AG04450 (cell line): ENCODE results near the gene TIMM23. TPM values are rescaled to one million over a fixed set of nuclear protein-coding genes. Genes with fewer than 3 reads are reported as not detected.

ENCODE experiments used
- CTCF ChIA-PET: fragments of 300-600, 350-600 bp; formaldehyde crosslinking; extraction: SDS; loops from one replicate; lab custom pipeline; 2022; ENCODE audit warnings: antibody characterized with exemption, inconsistent platforms; lab: Charles Lee
- POLR2A ChIA-PET: fragments of 350-600 bp; formaldehyde crosslinking; extraction: SDS; loops from one replicate; lab custom pipeline; 2021; ENCODE audit warnings: antibody characterized with exemption, inconsistent platforms; lab: Yijun Ruan, JAX
- DNase-seq: peaks from one replicate; pipeline ENCODE4 v3.0.0-alpha.2; 2011; ENCODE audit warnings: low read depth, low spot score
- H3K27ac ChIP-seq: one replicate; pipeline ENCODE4 v1.5.1; 2012; ENCODE audit warnings: low read depth, low read length, control low read depth
- H3K27me3 ChIP-seq: one replicate; pipeline ENCODE4 v1.6.0; 2012; ENCODE audit warnings: low read length; ENCODE audit not compliant: control insufficient read depth, insufficient read depth
- H3K4me3 ChIP-seq: 2 replicates; pipeline ENCODE4 v1.5.1; 2011; ENCODE audit warnings: mild to moderate bottlenecking, low read depth, low read length, control low read depth
- H3K9me3 ChIP-seq: 2 replicates; pipeline ENCODE4 v1.5.1; 2012; ENCODE audit warnings: low read length; ENCODE audit not compliant: control insufficient read depth, insufficient read depth
- polyA plus RNA-seq: library from polyadenylated mRNA; depleted of rRNA; stranded (reverse); fragments of >200 nt; gene quantifications from 2 replicates; pipeline ENCODE4 v1.2.3, GENCODE V29; 2011
- TF ChIP-seq, protein P1 (sequence below): IDR thresholded peaks from 2 replicates; pipeline ENCODE4 v1.5.1; 2011; ENCODE audit warnings: low read depth, low read length, control low read depth, inconsistent platforms

TIMM23 gene
- polyA plus RNA-seq, 1 experiment: 137 TPM

DNA sequence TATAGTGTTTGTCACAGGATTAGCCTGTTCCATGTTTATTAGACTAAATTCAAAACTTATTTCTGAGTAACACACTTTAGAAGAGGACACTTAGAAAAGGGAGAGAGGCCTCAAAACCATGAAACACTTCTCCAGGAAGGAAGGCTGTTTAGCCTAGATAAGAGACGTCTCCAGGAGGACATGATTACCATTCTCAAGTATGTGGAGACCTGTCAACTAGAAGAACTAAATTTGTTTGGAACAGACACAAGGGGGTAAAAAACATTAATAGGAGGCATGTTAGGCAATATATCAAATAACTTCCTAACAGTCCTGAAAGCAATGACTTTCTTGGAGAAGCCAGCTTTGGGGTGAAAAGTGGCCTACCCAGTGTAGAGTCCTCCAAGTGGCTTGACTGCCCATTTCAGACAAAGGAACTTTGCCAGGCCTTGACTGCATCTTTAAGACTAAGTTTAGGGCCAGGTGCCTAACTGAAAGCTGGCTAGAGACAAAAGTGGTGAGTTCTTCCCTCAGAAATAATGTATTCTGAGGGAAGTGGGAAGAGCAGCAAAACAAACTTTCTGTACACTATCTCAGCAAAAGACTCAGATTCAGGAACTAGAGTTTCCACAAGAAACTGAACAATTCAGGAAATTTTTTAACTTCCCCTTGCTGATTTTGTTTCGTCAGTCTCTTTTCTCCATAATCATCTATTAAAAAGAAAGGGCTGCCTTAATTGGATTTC is 46.3 kb downstream of the TIMM23 start:
- no peak for DNase-seq
- Histone ChIP-seq H3K9me3 (no peaks in the 10 kb centered on the region), H3K27me3 (no peaks in the 10 kb centered on the region), H3K4me3 (no peak overlapping the region), H3K27ac (no peak overlapping the region)
- ChIA-PET POLR2A (no interaction called here), CTCF (interaction anchor here (0.7 to 1.6 kb wide), 2 partner anchors 8 to 9 kb away, joined by 3 to 6 read pairs; no protein-coding TSS in a partner anchor)
- TF ChIP-seq, protein P1, sequence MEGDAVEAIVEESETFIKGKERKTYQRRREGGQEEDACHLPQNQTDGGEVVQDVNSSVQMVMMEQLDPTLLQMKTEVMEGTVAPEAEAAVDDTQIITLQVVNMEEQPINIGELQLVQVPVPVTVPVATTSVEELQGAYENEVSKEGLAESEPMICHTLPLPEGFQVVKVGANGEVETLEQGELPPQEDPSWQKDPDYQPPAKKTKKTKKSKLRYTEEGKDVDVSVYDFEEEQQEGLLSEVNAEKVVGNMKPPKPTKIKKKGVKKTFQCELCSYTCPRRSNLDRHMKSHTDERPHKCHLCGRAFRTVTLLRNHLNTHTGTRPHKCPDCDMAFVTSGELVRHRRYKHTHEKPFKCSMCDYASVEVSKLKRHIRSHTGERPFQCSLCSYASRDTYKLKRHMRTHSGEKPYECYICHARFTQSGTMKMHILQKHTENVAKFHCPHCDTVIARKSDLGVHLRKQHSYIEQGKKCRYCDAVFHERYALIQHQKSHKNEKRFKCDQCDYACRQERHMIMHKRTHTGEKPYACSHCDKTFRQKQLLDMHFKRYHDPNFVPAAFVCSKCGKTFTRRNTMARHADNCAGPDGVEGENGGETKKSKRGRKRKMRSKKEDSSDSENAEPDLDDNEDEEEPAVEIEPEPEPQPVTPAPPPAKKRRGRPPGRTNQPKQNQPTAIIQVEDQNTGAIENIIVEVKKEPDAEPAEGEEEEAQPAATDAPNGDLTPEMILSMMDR: no peak

DNA sequence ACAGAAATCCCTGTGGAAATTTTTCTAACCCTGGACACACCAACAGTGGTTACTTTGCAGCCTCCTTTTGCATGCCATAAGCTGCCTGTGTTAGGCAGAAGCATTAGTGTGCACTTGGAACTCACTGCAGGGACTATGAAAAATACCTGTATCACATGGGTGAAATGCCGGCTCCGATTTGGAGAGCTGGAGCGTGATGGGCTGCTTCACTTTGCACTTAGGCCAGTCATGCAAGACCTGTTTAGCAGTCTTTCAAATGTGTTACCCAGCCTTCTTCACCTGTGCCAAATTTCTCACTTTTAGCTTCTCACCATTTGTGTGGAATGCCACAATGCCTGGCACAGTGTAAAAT is 46.9 kb downstream of the TIMM23 start:
- no peaks in the 10 kb centered on the region for H3K9me3 ChIP-seq
- ChIA-PET POLR2A (interaction anchor here (0.6 kb wide), 1 partner anchor 798 kb away, joined by 8 read pairs; no protein-coding TSS in a partner anchor), CTCF (interaction anchor here (0.7 kb wide), 1 partner anchor 8 kb away, joined by 3 read pairs; no protein-coding TSS in a partner anchor)
- H3K4me3 ChIP-seq: no peak overlapping the region
- TF ChIP-seq, protein P1: no peak
- no peak overlapping the region for H3K27ac ChIP-seq
- DNase-seq: no peak
- no peaks in the 10 kb centered on the region for H3K27me3 ChIP-seq

DNA sequence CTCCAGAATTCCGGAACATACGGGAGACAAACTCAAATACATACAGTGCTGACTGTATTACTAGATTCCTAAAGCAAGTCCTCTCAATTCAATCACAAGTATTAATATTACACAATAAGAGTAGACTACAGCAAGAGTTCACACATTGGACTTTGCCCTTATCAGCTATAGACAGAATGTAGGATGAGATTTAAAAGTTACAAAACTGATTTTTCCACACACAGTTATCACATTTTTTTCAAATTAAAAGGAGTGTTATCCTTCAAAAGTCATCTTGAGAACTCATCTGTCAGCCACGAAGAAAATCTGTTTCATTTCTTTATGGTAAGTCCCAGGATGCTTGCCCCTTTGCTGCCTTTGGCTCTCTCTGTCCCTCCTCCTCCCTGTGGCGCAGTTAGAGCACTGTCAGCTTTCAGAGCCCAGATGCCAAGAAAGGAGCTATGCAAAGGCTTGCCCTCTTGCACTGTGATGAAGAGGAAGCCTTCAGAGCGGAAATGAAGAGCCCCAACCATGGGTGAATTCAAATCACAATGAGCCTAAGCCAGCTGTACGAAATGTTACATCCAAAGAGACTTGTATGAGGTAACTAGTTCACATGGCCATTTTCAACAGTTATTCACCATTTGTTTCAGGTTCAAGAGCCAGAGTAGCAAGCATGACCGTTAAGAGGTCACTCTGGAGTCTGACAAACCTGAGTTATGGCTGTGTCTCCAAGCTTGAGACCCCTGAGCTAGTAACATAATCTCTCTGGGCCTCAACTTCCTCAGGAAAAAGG is 47.5 kb downstream of the TIMM23 start:
- Histone ChIP-seq H3K27ac (no peak overlapping the region), H3K27me3 (no peaks in the 10 kb centered on the region), H3K9me3 (no peaks in the 10 kb centered on the region), H3K4me3 (no peak overlapping the region)
- TF ChIP-seq, protein P1: no peak
- ChIA-PET POLR2A (interaction anchor here (0.6 kb wide), 1 partner anchor 799 kb away, joined by 8 read pairs; no protein-coding TSS in a partner anchor), CTCF (interaction anchor here (0.7 to 2.8 kb wide), 2 partner anchors 8 to 14 kb away, joined by 3 to 8 read pairs; no protein-coding TSS in a partner anchor)
- no peak for DNase-seq

DNA sequence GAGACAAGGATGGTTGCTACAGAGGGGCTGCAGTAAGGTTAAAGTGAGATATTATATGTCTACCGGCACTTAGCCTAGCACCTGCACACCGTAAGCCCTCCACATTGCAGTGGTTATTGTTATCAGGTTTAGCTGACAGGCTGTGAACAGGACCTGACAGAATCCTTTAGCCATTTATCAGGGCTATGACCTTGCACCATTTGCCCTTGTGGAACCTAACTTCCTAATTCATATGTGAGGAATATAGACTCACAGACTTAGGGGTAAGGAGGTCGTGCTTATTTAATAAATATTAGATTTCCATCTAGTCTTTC is 48.0 kb downstream of the TIMM23 start:
- H3K27ac ChIP-seq: no peak overlapping the region
- H3K4me3 ChIP-seq: no peak overlapping the region
- ChIA-PET CTCF (interaction anchor here (2.8 kb wide), 1 partner anchor 15 kb away, joined by 8 read pairs; no protein-coding TSS in a partner anchor), POLR2A (no interaction called here)
- no peak for DNase-seq
- no peaks in the 10 kb centered on the region for H3K9me3 ChIP-seq
- TF ChIP-seq, protein P1: no peak
- no peaks in the 10 kb centered on the region for H3K27me3 ChIP-seq
